ENCODE measurements around the gene TTC8.

DNA sequence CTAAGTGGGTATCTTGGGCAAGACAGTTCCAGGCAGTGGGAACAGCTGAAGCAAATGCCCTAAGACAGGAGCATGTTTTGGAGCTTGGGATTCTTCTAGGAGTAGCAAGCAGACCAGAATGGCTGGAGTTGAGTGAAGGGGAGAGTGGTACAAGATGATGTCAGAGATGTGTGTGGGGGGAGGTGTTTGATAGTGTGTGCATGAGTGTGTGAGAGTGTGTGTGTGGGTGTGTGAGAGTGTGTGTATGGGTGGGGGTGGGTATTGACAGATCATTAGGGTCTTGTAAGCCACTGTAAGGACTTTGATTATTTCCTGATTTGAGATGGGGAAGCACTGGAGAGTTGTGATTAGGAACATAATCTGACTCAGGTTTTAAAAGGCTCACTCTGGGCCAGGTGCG lies 78.4 kb downstream of the TTC8 start:
- no peak for TF ChIP-seq CTCF (IDR thresholded peaks at IDR 0.05)
- no peak for TF ChIP-seq POLR2A (IDR thresholded peaks at IDR 0.05)
